ENCODE results near the gene PLEKHF1. TPM values are rescaled to one million over a fixed set of nuclear protein-coding genes. Genes with fewer than 3 reads are reported as not detected.

Gene PLEKHF1
- total and polyA plus RNA-seq, 2 donors (not counting 1 experiment from before 2014, with no cell fraction given) = 5.5 to 9.8 TPM

DNA sequence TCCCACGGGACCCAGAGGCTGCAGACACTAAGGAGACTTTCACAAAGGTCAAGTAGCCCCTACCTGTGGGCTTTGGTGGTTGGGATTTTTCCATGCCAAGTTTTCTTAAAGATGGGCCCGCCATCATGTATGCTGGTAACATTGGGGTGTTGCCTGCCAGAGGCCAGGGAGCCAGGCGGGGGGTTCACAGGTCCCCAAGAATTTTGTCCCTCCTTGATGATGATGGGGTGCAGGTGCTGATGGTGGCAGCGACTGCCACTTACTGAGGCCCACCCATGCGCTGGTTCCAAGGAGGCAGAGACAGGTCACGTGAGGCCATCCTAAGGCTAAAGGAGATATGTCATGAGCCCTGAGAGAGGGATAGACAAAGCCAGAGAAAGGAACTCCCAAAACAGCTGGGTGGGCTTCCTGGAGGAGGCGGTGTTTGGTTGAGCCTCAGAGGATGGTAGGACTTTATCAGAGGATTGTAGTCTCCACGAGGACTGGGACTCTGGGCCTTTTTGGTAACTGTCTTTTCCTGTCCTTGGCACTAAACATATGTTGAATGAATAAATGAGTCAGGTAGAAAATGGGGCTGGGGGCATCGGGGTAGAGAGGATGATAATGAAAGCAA is 14.4 kb downstream of the PLEKHF1 start:
- H2AFZ ChIP-seq (ENCODE audit: insufficient read depth, low read depth, low read length, poor library complexity, severe bottlenecking) = no peak overlapping the region
- no peak overlapping the region for H3K4me3 ChIP-seq (ENCODE audit: control extremely low read depth in 1 of 5, extremely low read depth in 1 of 5, insufficient read depth in 1 of 5, low read depth in 2 of 5, low read length in 4 of 5)
- H3K4me3 Mint-ChIP-seq = peak overlapping the region; percentile 42
- TF ChIP-seq EZH2 (IDR thresholded peaks at IDR 0.05; ENCODE audit: borderline replicate concordance, insufficient read depth, low read depth, low read length, poor library complexity, severe bottlenecking) = no peak
- TF ChIP-seq, protein P1, sequence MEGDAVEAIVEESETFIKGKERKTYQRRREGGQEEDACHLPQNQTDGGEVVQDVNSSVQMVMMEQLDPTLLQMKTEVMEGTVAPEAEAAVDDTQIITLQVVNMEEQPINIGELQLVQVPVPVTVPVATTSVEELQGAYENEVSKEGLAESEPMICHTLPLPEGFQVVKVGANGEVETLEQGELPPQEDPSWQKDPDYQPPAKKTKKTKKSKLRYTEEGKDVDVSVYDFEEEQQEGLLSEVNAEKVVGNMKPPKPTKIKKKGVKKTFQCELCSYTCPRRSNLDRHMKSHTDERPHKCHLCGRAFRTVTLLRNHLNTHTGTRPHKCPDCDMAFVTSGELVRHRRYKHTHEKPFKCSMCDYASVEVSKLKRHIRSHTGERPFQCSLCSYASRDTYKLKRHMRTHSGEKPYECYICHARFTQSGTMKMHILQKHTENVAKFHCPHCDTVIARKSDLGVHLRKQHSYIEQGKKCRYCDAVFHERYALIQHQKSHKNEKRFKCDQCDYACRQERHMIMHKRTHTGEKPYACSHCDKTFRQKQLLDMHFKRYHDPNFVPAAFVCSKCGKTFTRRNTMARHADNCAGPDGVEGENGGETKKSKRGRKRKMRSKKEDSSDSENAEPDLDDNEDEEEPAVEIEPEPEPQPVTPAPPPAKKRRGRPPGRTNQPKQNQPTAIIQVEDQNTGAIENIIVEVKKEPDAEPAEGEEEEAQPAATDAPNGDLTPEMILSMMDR (IDR thresholded peaks at IDR 0.05) = no peak
- H3K4me1 ChIP-seq (ENCODE audit: control insufficient read depth in 2 of 2, insufficient read depth in 2 of 2, low read length in 2 of 2) = peaks cover 30 to 51% of the 10 kb centered on the region in 2 donors
- H3K9me3 ChIP-seq (ENCODE audit: control extremely low read depth in 1 of 3, control insufficient read depth in 2 of 3, insufficient read depth in 1 of 3, low read length in 2 of 3) = no peaks in the 10 kb centered on the region
- no peaks in the 10 kb centered on the region for H3K27me3 Mint-ChIP-seq
- peaks cover 34% of the 10 kb centered on the region for H3K4me1 Mint-ChIP-seq
- no peak overlapping the region for H3K9ac ChIP-seq (ENCODE audit: low read length)
- DNase-seq (no peak), ATAC-seq (ENCODE audit: low read depth) (no peak)
- H3K36me3 ChIP-seq (replicated peaks in 1 of 2; ENCODE audit: control extremely low read depth in 1 of 2, control insufficient read depth in 1 of 2, extremely low read depth in 1 of 2, insufficient read depth in 2 of 2, low read length in 1 of 2) = peaks cover 0 to 5% of the 10 kb centered on the region in 2 experiments
- ChIA-PET POLR2A (no interaction called here), CTCF (interaction anchor here (1.2 to 2.1 kb wide), 3 partner anchors 11 to 15 kb away, joined by 3 to 5 read pairs (median 4); partner anchors contain the start of gene PLEKHF1)
- H3K4me2 ChIP-seq (replicated peaks; ENCODE audit: low read depth, low read length, poor library complexity, severe bottlenecking) = peak overlapping the region; percentile 69
- no peaks in the 10 kb centered on the region for H3K27me3 ChIP-seq (replicated peaks in 1 of 4; ENCODE audit: control extremely low read depth in 1 of 4, control insufficient read depth in 3 of 4, insufficient read depth in 4 of 4, low read length in 3 of 4)
- peaks cover 30% of the 10 kb centered on the region for H3K79me2 ChIP-seq (ENCODE audit: control insufficient read depth, insufficient read depth, low read length)
- H4K20me1 ChIP-seq (ENCODE audit: control insufficient read depth, insufficient read depth, low read length, poor library complexity, severe bottlenecking) = no peaks in the 10 kb centered on the region
- no peaks in the 10 kb centered on the region for H3K9me3 Mint-ChIP-seq (ENCODE audit: insufficient read depth)
- peak overlapping the region; percentile 50 for H3K27ac Mint-ChIP-seq
- intact Hi-C loops (cut with micrococcal nuclease) = loop anchor here (1.0 to 2.0 kb wide), 3 partner anchors 8 to 15 kb away; partner anchors contain the start of gene PLEKHF1
- H3K27ac ChIP-seq (ENCODE audit: low read length in 2 of 2) = peak overlapping the region in 1 of 2 donors; percentile 63
- 83% methylated on average over 7 of the region's 9 CpGs for WGBS (ENCODE audit: insufficient coverage)

DNA sequence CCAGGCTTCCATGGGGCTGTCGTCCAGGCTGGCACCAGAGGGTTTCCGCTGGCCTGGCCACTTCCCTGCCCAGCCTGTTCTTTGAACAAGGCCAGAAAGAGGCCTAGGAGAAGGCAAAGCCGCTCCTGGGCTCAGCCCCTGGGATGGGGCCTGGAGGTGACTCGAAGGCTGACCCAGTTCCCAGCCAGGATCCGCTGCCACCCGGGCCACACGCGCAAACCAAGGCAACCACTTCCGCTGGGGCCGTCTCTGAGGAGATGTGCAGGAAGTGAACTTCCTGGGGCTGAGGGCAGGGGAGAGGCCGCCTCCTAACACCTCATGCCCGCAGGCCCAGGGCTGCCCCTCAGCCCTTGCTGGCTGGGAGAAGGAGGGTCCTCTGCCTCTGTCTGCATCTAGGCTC is 15.2 kb downstream of the PLEKHF1 start:
- Histone ChIP-seq H3K9ac (ENCODE audit: low read length) (peak overlapping the region; percentile 33), H3K4me3 (ENCODE audit: control extremely low read depth in 1 of 5, extremely low read depth in 1 of 5, insufficient read depth in 1 of 5, low read depth in 2 of 5, low read length in 4 of 5) (peak overlapping the region in 2 of 5 experiments; percentile 9 to 15), H3K9me3 (ENCODE audit: control extremely low read depth in 1 of 3, control insufficient read depth in 2 of 3, insufficient read depth in 1 of 3, low read length in 2 of 3) (no peaks in the 10 kb centered on the region), H3K4me2 (replicated peaks; ENCODE audit: low read depth, low read length, poor library complexity, severe bottlenecking) (peak overlapping the region; percentile 69), H4K20me1 (ENCODE audit: control insufficient read depth, insufficient read depth, low read length, poor library complexity, severe bottlenecking) (no peaks in the 10 kb centered on the region), H3K27ac (ENCODE audit: low read length in 2 of 2) (peak overlapping the region; percentile 56 to 63), H3K27me3 (replicated peaks in 1 of 4; ENCODE audit: control extremely low read depth in 1 of 4, control insufficient read depth in 3 of 4, insufficient read depth in 4 of 4, low read length in 3 of 4) (no peaks in the 10 kb centered on the region), H3K36me3 (replicated peaks in 1 of 2; ENCODE audit: control extremely low read depth in 1 of 2, control insufficient read depth in 1 of 2, extremely low read depth in 1 of 2, insufficient read depth in 2 of 2, low read length in 1 of 2) (peaks cover 0 to 3% of the 10 kb centered on the region in 2 experiments), H2AFZ (ENCODE audit: insufficient read depth, low read depth, low read length, poor library complexity, severe bottlenecking) (peak overlapping the region; percentile 71), H3K4me1 (ENCODE audit: control insufficient read depth in 2 of 2, insufficient read depth in 2 of 2, low read length in 2 of 2) (peaks cover 30 to 45% of the 10 kb centered on the region in 2 donors), H3K79me2 (ENCODE audit: control insufficient read depth, insufficient read depth, low read length) (peaks cover 24% of the 10 kb centered on the region)
- H3K4me3 Mint-ChIP-seq = peak overlapping the region; percentile 70
- WGBS (ENCODE audit: insufficient coverage) = 5% methylated on average over 8 of the region's 12 CpGs
- TF ChIP-seq EZH2 (IDR thresholded peaks at IDR 0.05; ENCODE audit: borderline replicate concordance, insufficient read depth, low read depth, low read length, poor library complexity, severe bottlenecking) = no peak
- TF ChIP-seq, protein P1 (IDR thresholded peaks at IDR 0.05) = no peak
- no peaks in the 10 kb centered on the region for H3K9me3 Mint-ChIP-seq (ENCODE audit: insufficient read depth)
- intact Hi-C loops (cut with micrococcal nuclease) = loop anchor here (1.0 to 2.0 kb wide), 3 partner anchors 9 to 16 kb away; partner anchors contain the start of gene PLEKHF1
- H3K27me3 Mint-ChIP-seq = no peaks in the 10 kb centered on the region
- H3K4me1 Mint-ChIP-seq = peaks cover 33% of the 10 kb centered on the region
- POLR2A ChIA-PET = no interaction called here
- DNase-seq (peak; percentile 76), ATAC-seq (ENCODE audit: low read depth) (peak; percentile 90)
- H3K27ac Mint-ChIP-seq = peak overlapping the region; percentile 79
- CTCF ChIA-PET = interaction anchor here (1.1 to 1.4 kb wide), 2 partner anchors 15 to 36 kb away, joined by 4 to 5 read pairs; partner anchors contain the start of gene PLEKHF1
